GM12878 (cell line): ENCODE data around the gene CDC42SE2. TPM values are rescaled to one million over a fixed set of nuclear protein-coding genes. Genes with fewer than 3 reads are reported as not detected.

Experiments used
- ATAC-seq: fragments of 200-7000 bp; cut with Tn5 transposase; 3 replicates; pipeline ENCODE4 v1.9.1; 2020; ENCODE audit warnings: mild to moderate bottlenecking, moderate library complexity
- BruUV-seq: library from RNA; stranded (reverse); fragments of 400-500 nt; replicated peaks from 2 replicates; lab custom pipeline; 2021; lab: Mats Ljungman, UMichigan
- CTCF ChIA-PET: fragments of 300-600 bp; sonication (Branson Sonifier 250); formaldehyde crosslinking; extraction: SDS; loops from one replicate; lab custom pipeline; 2021; ENCODE audit warnings: inconsistent platforms; lab: Yijun Ruan, JAX
- POLR2A ChIA-PET: fragments of 350-600 bp; formaldehyde crosslinking; extraction: SDS; loops from one replicate; lab custom pipeline; 2021; ENCODE audit warnings: inconsistent platforms; lab: Charles Lee
- RAD21 ChIA-PET: fragments of 300-600 bp; sonication (Branson Sonifier 250); formaldehyde crosslinking; loops from one replicate; lab custom pipeline; 2023; ENCODE audit warnings: antibody characterized with exemption; ENCODE audit not compliant: unreplicated experiment; lab: Charles Lee
- SMC1A ChIA-PET: fragments of 300-600 bp; sonication (Branson Sonifier 250); formaldehyde crosslinking; loops from one replicate; lab custom pipeline; 2023; ENCODE audit not compliant: unreplicated experiment, uncharacterized antibody; lab: Charles Lee
- DNase-seq: peaks from one replicate; pipeline ENCODE4 v3.0.0-alpha.2; 2011; ENCODE audit warnings: low read depth, low spot score
- FAIRE-seq: peaks from 3 replicates; lab custom pipeline; 2011; peaks lifted over from hg19 to GRCh38; lab: Jason Lieb, UNC
- H2AFZ ChIP-seq: 2 replicates; pipeline ENCODE4 v1.6.0; 2011; ENCODE audit warnings: low read depth, low read length, control low read depth; ENCODE audit not compliant: control insufficient read depth
- H3K27ac ChIP-seq: 2 replicates; pipeline ENCODE4 v1.5.1; 2011; ENCODE audit warnings: control low read depth; ENCODE audit not compliant: control insufficient read depth, insufficient read depth
- H3K27me3 ChIP-seq, 2 experiments: replicated peaks in 1 of 2; 2 replicates each; pipeline versions ENCODE4 v1.6.0 to v1.6.1; 2011; ENCODE audit warnings: low read length in 1 of 2; ENCODE audit not compliant: control insufficient read depth in 2 of 2, insufficient read depth in 2 of 2
- H3K36me3 ChIP-seq, 2 experiments: 2 replicates each; pipeline ENCODE4 v1.5.1; 2011; ENCODE audit warnings: low read length in 1 of 2; ENCODE audit not compliant: control insufficient read depth in 2 of 2, insufficient read depth in 2 of 2
- H3K4me1 ChIP-seq: 2 replicates; pipeline ENCODE4 v1.6.1; 2011; ENCODE audit warnings: mild to moderate bottlenecking, low read length, moderate library complexity, mixed read lengths; ENCODE audit not compliant: control insufficient read depth, insufficient read depth
- H3K4me2 ChIP-seq: 2 replicates; pipeline ENCODE4 v1.6.0; 2011; ENCODE audit warnings: control low read depth; ENCODE audit not compliant: control insufficient read depth, insufficient read depth
- H3K4me3 ChIP-seq: fragments of 200-600 bp; sonication (generic); 2 replicates; pipeline ENCODE4 v1.5.1; 2016
- H3K79me2 ChIP-seq: 2 replicates; pipeline ENCODE4 v1.6.0; 2011; ENCODE audit warnings: low read length; ENCODE audit not compliant: control insufficient read depth, insufficient read depth
- H3K9ac ChIP-seq: 2 replicates; pipeline ENCODE4 v1.8.0; 2011; ENCODE audit warnings: low read length, control low read depth, mixed read lengths; ENCODE audit not compliant: control insufficient read depth, insufficient read depth
- H3K9me3 ChIP-seq: replicated peaks from 3 replicates; pipeline ENCODE4 v1.5.1; 2011; ENCODE audit warnings: mild to moderate bottlenecking, low read length; ENCODE audit not compliant: control insufficient read depth, insufficient read depth
- H4K20me1 ChIP-seq: 2 replicates; pipeline ENCODE4 v1.6.0; 2011; ENCODE audit not compliant: control insufficient read depth, insufficient read depth
- ATF7 ChIP-seq: fragments of 450-650 bp; IDR thresholded peaks from 2 replicates; pipeline ENCODE4 v1.6.1; 2016; ENCODE audit warnings: low read depth, mild to moderate bottlenecking
- CEBPB ChIP-seq, 2 experiments: fragments of 150-350 bp in 1 of 2; IDR thresholded peaks; 2 replicates each; pipeline ENCODE4 v1.6.1; 2012 to 2014; ENCODE audit warnings: low read depth in 2 of 2, low read length in 2 of 2, borderline replicate concordance in 1 of 2, inconsistent platforms in 1 of 2
- MEF2A ChIP-seq: IDR thresholded peaks from 2 replicates; pipeline ENCODE4 v1.6.1; 2011; ENCODE audit warnings: low read depth, mild to moderate bottlenecking, low read length, moderate library complexity; ENCODE audit not compliant: insufficient read depth
- NR2F1 ChIP-seq: fragments of 450-650 bp; conservative IDR thresholded peaks from 2 replicates; pipeline ENCODE4 v1.6.1; 2017; ENCODE audit warnings: mild to moderate bottlenecking
- POU2F2 ChIP-seq: IDR thresholded peaks from 3 replicates; pipeline ENCODE4 v1.6.1; 2011; ENCODE audit warnings: low read depth, mild to moderate bottlenecking, low read length, borderline replicate concordance
- RUNX3 ChIP-seq: IDR thresholded peaks from 2 replicates; pipeline ENCODE4 v1.6.1; 2012; ENCODE audit warnings: low read length, inconsistent platforms
- WGBS: methylation state at CpG from one replicate; pipeline ENCODE4 v1.1.6; 2016; ENCODE audit warnings: low lambda C conversion rate; ENCODE audit not compliant: insufficient replicate concordance, insufficient coverage; ENCODE audit errors: missing lambda C conversion rate; 5-methylcytosine and 5-hydroxymethylcytosine counted together
- in situ Hi-C: fragments of 300-500 bp; cut with MboI; formaldehyde crosslinking; loops from 9 replicates; pipeline ENCODE4 v1.14.3; 2018; ENCODE audit warnings: mixed read lengths
- intact Hi-C: fragments of 100-400 bp; cut with micrococcal nuclease; formaldehyde crosslinking; loops from one replicate; pipeline ENCODE4 v1.14.2; 2022; ENCODE audit not compliant: unreplicated experiment
- polyA plus RNA-seq, 11 experiments: library from polyadenylated mRNA; depleted of rRNA in 4 of 11; unstranded in 6 of 11; stranded (reverse) in 5 of 11; fragments of >200 nt; fragmentation: Nextera tagmentation in 4 of 11; fragmentation: Illumina TruSeq in 1 of 11; extraction: Ambion mirVana in 4 of 11; extraction: Trizol in 1 of 11; gene quantifications; 1 replicate in 1 of 11; 2 replicates in 10 of 11; pipeline versions ENCODE4 v1.2.1 to v1.2.3, GENCODE V29; 2011 to 2016; ENCODE audit warnings: inconsistent platforms in 2 of 11, missing spikeins in 2 of 11, low read depth in 1 of 11
- total RNA-seq, 4 experiments: library from RNA; depleted of rRNA in 3 of 4; stranded (reverse); fragments of >200 nt in 3 of 4; fragmentation: Illumina TruSeq in 1 of 4; extraction: Trizol in 1 of 4; gene quantifications; 2 replicates each; pipeline versions ENCODE4 v1.2.1 to v1.2.3, GENCODE V29; 2013 to 2021

CDC42SE2 gene
- total and polyA plus RNA-seq, 10 of the 15 experiments (the other 5 are each of a cell fraction or from before 2014, with no cell fraction given): 57.0 to 148 (median 80.3) TPM

GRCh38 chr5:131316822-131317221 is 53.0 kb downstream of the CDC42SE2 start:
- peaks cover 2 to 48% of the 10 kb centered on the region in 2 experiments for H3K36me3 ChIP-seq
- CTCF ChIA-PET: no interaction called here
- no peak overlapping the region for H3K4me2 ChIP-seq
- 100% methylated on average over 2 of the region's 2 CpGs for WGBS
- SMC1A ChIA-PET: no interaction called here
- TF ChIP-seq ATF7 (peak; percentile 47; the same call in 1 of the 2 replicates), CEBPB (IDR thresholded peaks at IDR 0.05; ENCODE audit: borderline replicate concordance in 1 of 2, low read depth in 2 of 2, low read length in 2 of 2) (no peak)
- TF ChIP-seq, all 136 proteins: peak for 1
- no peak for DNase-seq
- Histone ChIP-seq H3K9ac (no peak overlapping the region), H4K20me1 (peaks cover 7% of the 10 kb centered on the region; the same call in 1 of the 2 replicates), H3K9me3 (peaks cover 7% of the 10 kb centered on the region), H3K27ac (no peak overlapping the region), H3K27me3 (no peaks in the 10 kb centered on the region), H3K79me2 (peaks cover 83% of the 10 kb centered on the region), H3K4me1 (no peaks in the 10 kb centered on the region), H2AFZ (no peak overlapping the region), H3K4me3 (no peak overlapping the region)
- intact Hi-C loops: no loop called here
- no peak for FAIRE-seq
- in situ Hi-C loops: no loop called here
- ATAC-seq: no peak
- ChIA-PET POLR2A (no interaction called here), RAD21 (no interaction called here)
- no TSS peak for BruUV-seq

GRCh38 chr5:131318455-131318854 is 54.6 kb downstream of the CDC42SE2 start:
- Histone ChIP-seq H3K79me2 (peaks cover 88% of the 10 kb centered on the region), H4K20me1 (peaks cover 7% of the 10 kb centered on the region; the same call in 1 of the 2 replicates), H3K4me3 (no peak overlapping the region), H3K27me3 (no peaks in the 10 kb centered on the region), H3K36me3 (peaks cover 4 to 48% of the 10 kb centered on the region in 2 experiments), H3K9me3 (peaks cover 7% of the 10 kb centered on the region), H3K9ac (no peak overlapping the region), H3K27ac (no peak overlapping the region), H3K4me1 (no peaks in the 10 kb centered on the region), H2AFZ (no peak overlapping the region), H3K4me2 (no peak overlapping the region)
- in situ Hi-C loops: no loop called here
- POLR2A ChIA-PET: interaction anchor here (0.6 kb wide), 1 partner anchor 29 kb away, joined by 3 read pairs; no protein-coding TSS in a partner anchor
- FAIRE-seq (no peak), DNase-seq (no peak), ATAC-seq (no peak)
- CTCF ChIA-PET: no interaction called here
- TF ChIP-seq MEF2A (no peak), NR2F1 (no peak), RUNX3 (no peak), POU2F2 (no peak)
- BruUV-seq: no TSS peak
- RAD21 ChIA-PET: interaction anchor here (0.6 kb wide), 1 partner anchor 25 kb away, joined by 3 read pairs; no protein-coding TSS in a partner anchor
- intact Hi-C loops: no loop called here
- SMC1A ChIA-PET: interaction anchor here (1.1 to 1.2 kb wide), 2 partner anchors 53 to 64 kb away, joined by 3 to 5 read pairs; no protein-coding TSS in a partner anchor
